Uterus (tissue), 2 donors: ENCODE measurements around the gene KRTAP25-1.

Experiments
- CTCF ChIP-seq, 4 experiments: fragments of 200-600 bp in 2 of 4; fragments of 450-650 bp in 2 of 4; sonication (generic) in 2 of 4; IDR thresholded peaks; one replicate each; pipeline ENCODE4 v1.5.1; 2016 to 2019; ENCODE audit warnings: antibody characterized with exemption in 4 of 4, mild to moderate bottlenecking in 2 of 4, moderate library complexity in 1 of 4
- POLR2A ChIP-seq, 2 donors: fragments of 450-650 bp; IDR thresholded peaks; one replicate each; pipeline ENCODE4 v1.6.1; 2016; ENCODE audit warnings: antibody characterized with exemption in 2 of 2, mild to moderate bottlenecking in 1 of 2, moderate library complexity in 1 of 2

GRCh38 chr21:30337276-30337744 lies 48.0 kb upstream of the KRTAP25-1 start, which contains the start of gene KRTAP27-1:
- TF ChIP-seq POLR2A (IDR thresholded peaks at IDR 0.05) (no peak), CTCF (IDR thresholded peaks at IDR 0.05) (no peak)
